ENCODE data around the gene ZNF273.

The ZNF273 gene

DNA sequence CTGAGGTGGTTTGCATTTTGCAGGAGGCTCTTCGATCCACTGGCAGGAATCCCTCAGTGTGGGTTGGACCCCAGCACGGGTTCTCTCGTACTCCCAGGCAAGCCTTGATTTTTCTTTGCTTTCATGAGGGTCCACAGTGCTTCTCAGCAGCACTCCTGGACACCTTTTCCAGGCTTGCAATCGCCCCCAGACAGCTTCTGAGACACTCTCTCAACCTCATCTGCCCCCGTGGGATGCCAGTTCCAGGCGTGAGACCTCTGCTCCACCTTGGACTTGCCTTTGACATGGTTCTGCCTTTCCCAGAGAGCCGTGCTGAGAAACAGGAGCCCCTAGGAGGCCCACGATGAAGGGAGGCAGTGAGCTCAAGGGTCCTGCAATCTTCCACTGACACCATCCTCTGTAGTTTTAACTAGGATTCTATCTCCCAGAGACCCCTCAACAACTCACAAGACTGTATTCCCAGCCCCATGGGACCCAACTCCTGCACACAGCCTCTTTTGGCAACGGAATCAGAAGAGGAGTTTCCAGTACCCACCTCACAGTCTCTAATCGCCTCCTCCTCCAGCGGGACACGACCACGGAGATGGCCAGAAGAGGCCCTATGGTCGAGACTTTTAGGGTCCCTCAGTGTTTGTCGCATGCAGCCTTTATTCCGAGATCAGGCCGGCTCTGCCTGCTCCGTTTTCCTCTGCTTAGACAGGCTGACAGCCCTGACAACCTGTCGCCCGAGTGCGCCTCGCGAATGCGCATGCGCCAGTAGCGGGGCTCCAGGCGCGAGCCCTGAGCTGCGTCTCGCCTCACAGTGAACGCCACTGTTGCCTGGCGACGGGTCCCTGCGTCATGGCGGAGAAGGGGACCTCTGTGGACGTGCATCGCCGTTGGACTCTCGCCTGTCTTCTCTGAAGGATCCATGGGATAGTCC, 26.0 kb upstream of the ZNF273 start:
- DNase-seq (ENCODE audit: low spot score) = peak; percentile 73
- peak overlapping the region; percentile 63 for H3K4me3 ChIP-seq
- TF ChIP-seq, protein P1, sequence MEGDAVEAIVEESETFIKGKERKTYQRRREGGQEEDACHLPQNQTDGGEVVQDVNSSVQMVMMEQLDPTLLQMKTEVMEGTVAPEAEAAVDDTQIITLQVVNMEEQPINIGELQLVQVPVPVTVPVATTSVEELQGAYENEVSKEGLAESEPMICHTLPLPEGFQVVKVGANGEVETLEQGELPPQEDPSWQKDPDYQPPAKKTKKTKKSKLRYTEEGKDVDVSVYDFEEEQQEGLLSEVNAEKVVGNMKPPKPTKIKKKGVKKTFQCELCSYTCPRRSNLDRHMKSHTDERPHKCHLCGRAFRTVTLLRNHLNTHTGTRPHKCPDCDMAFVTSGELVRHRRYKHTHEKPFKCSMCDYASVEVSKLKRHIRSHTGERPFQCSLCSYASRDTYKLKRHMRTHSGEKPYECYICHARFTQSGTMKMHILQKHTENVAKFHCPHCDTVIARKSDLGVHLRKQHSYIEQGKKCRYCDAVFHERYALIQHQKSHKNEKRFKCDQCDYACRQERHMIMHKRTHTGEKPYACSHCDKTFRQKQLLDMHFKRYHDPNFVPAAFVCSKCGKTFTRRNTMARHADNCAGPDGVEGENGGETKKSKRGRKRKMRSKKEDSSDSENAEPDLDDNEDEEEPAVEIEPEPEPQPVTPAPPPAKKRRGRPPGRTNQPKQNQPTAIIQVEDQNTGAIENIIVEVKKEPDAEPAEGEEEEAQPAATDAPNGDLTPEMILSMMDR (IDR thresholded peaks at IDR 0.05) = no peak
- H3K27ac ChIP-seq = no peak overlapping the region

DNA sequence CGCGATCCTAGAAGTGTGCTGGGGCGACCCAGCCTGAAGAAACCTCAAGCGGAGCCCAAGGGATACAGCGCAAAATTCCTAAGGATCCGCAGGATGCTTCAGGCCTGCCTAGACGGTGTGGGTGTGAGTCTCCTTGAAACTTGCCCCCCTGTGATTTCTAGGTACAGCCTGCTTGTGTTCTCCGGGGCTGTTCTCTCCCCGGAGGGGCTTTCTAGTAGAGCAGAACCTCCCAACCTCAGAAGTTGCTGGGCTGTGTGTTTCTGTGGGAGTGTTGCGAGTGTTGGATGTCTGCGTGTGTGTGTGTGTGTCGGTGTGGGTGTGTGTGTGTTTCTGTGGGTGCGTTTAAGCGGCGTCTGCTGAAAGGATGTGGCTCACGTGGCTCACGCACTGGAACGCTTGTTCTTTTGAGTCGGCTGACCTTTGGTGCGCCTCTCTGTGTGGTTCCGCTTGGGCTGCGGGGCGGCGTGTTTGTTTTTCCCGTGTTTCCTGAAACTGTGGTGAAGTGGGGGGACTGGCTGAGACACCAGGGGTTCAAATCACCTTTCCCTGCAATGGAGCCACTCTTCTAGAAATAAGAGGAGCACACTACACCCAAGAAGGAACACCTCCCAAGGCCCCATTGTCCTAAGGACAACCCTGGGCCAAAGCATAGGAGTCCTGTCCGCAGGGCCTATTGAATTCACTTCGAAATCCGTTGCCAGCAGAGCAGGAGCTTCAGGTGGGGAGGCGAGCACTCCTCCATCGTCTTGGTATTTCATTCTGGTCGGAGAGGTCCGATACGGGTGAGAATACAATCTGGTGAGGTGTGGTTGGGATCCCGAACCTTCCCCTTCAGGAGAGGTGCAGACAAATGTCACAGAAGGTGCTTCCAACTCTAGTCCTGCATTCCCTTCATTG, 25.1 kb upstream of the ZNF273 start:
- TF ChIP-seq, protein P1 (IDR thresholded peaks at IDR 0.05) = no peak
- H3K4me3 ChIP-seq = peak overlapping the region; percentile 63
- no peak overlapping the region for H3K27ac ChIP-seq
- DNase-seq (ENCODE audit: low spot score) = no peak

DNA sequence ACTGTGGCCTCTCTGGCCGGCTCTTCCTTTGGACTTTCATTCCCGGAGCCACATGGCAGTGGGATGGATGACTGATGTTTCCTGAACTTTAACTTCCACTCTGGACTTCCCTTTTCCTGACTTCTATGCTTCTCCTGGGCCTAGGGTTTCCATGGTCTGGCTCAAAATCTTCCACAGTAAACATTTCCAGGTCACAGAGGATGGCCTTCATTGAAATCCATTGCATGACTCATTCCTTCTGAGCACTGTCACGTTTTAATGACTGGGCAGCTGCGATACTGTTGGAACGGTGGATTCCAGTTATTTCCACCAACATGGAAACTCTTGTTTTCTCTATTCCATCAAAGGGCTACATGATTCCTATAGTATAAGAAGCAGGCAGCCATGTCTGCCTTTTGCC, 24.4 kb upstream of the ZNF273 start:
- Histone ChIP-seq H3K4me3 (no peak overlapping the region), H3K27ac (no peak overlapping the region)
- TF ChIP-seq, protein P1 (IDR thresholded peaks at IDR 0.05) = no peak
- DNase-seq (ENCODE audit: low spot score) = no peak

DNA sequence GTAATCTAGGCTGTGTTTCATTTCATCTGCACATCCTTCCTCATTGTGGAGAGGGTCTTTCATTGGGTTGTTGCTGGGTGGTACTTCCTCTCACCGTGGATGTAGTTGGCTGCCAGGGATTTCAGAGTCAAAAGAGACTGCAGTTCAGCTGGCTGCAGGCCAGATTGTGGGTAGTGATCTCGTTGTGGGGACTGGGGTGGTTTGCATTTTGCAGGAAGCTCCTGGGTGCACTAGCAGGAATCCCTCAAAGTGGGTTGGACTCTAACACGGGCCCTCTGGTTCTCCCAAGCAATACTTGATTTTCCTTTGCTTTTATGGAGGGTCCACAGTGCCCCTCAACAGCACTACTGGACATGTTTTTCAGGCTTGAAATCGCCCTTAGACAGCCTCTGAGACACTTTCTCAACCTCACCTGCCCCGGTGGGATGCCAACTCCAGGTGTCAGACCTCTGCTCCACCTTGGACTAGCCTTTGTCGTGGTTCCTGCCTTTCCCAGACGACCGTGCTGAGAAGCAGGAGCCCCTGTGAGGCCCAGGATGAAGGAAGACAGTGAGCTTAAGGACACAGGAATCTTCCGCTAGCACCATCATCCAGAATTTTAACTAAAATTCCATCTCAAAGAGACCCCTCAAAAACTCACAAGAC, 23.9 kb upstream of the ZNF273 start:
- Histone ChIP-seq H3K27ac (no peak overlapping the region), H3K4me3 (no peak overlapping the region)
- TF ChIP-seq, protein P1 (IDR thresholded peaks at IDR 0.05) = no peak
- peak; percentile 63 for DNase-seq (ENCODE audit: low spot score)

DNA sequence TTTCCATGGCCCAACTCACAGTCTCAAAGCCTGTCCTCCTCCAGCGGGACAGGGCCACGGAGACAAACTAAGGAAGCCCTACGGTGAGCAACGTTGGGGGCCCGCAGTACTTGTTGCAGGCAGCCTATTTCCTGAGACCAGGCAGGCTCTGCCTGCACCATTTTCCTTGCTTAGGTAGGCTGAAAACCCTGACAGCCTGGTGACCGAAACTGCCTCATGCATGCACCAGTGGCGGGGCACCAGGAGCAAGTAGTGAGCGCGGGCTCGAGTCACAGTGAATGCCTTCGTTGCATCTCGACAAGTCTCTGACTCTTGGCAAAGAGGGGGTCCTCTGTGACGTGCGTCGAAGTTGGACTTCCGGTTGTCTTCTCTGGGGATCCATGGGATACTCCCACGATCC, 23.3 kb upstream of the ZNF273 start:
- no peak for DNase-seq (ENCODE audit: low spot score)
- Histone ChIP-seq H3K27ac (no peak overlapping the region), H3K4me3 (no peak overlapping the region)
- TF ChIP-seq, protein P1 (IDR thresholded peaks at IDR 0.05) = no peak

DNA sequence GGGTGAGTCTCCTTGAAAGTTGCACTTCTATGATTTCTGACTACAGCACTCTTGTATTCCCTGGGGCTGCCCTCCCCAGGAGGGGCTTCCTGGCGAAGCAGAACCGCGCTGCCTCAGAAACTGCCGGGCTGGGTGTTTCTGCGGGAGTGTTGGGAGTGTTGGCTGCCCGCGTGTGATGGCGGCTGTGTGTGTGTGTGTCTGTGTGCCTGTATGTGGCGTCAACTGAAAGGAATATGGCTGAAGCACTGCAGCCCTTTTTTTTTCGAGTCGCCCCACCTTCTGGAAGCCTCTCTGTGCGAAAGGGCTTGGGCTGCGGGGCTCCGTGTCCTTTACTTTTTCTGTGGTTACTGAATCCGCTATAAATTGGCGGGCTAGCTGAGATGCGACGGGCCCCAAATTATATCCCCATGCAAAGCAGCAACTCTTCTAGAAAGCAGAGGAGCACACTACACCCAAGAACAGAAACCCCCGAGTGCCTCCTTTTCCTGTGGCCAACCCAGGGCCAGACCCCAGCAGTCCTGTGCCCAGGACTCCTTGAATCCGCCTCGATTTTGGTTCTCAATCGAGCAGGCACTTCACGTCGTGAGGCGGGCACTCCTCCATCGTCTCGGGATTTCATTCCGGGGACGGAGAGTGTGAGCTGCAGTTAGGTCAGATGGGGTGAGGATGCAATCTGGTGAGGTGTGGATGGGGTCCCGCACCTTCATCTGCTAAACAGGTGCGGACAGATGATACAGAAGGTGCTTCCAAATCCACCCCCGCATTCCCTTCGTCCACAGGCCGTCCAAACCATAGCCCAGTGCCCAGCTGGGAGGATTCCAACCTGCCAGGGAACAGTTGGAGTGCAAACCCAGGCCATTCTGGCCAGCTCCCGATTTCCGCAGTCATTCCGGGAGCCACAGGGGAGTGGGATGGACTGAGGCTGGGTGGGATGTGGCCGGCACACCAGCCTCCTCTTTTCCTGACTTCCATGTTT, 22.5 kb upstream of the ZNF273 start:
- H3K27ac ChIP-seq = no peak overlapping the region
- no peak overlapping the region for H3K4me3 ChIP-seq
- TF ChIP-seq, protein P1 (IDR thresholded peaks at IDR 0.05) = no peak
- no peak for DNase-seq (ENCODE audit: low spot score)
